Natural killer cell (primary cell): ENCODE data around the gene CHD2. TPM values are rescaled to one million over a fixed set of nuclear protein-coding genes. Genes with fewer than 3 reads are reported as not detected.

ENCODE experiments used
- ATAC-seq, 3 donors: fragments of 150-1000 bp in 2 of 3; fragments of 200-7000 bp in 1 of 3; cut with Tn5 transposase; 1 replicate in 1 of 3; 2 replicates in 2 of 3; pipeline ENCODE4 v1.10.0; 2021; ENCODE audit warnings: mild to moderate bottlenecking in 2 of 3, moderate library complexity in 2 of 3
- DNase-seq, 2 donors: peaks; one replicate each; pipeline versions ENCODE4 v3.0.0 to v3.0.0-alpha.2; 2013 to 2021; ENCODE audit warnings: mixed read lengths in 1 of 2
- H3K27ac ChIP-seq: one replicate; pipeline ENCODE4 v1.5.1; 2013; ENCODE audit warnings: mild to moderate bottlenecking, low read length
- H3K27me3 ChIP-seq: one replicate; pipeline ENCODE4 v1.6.1; 2013; ENCODE audit warnings: low read length; ENCODE audit not compliant: control insufficient read depth, insufficient read depth
- H3K36me3 ChIP-seq: one replicate; pipeline ENCODE4 v1.6.1; 2013; ENCODE audit warnings: low read length; ENCODE audit not compliant: control insufficient read depth, insufficient read depth
- H3K4me1 ChIP-seq: one replicate; pipeline ENCODE4 v1.6.1; 2013; ENCODE audit warnings: low read length; ENCODE audit not compliant: control insufficient read depth, insufficient read depth
- H3K4me3 ChIP-seq: one replicate; pipeline ENCODE4 v1.5.1; 2013; ENCODE audit warnings: low read length
- H3K9me3 ChIP-seq: one replicate; pipeline ENCODE4 v1.6.1; 2013; ENCODE audit warnings: low read length; ENCODE audit not compliant: control insufficient read depth, insufficient read depth
- H3K27ac Mint-ChIP-seq, 2 donors: one replicate each; pipeline ENCODE4 v1.8.0; 2022; ENCODE audit warnings: mild to moderate bottlenecking in 2 of 2, mixed read lengths in 2 of 2, moderate library complexity in 1 of 2
- H3K27me3 Mint-ChIP-seq, 2 donors: one replicate each; pipeline ENCODE4 v1.8.0; 2022; ENCODE audit warnings: low read depth in 2 of 2, mixed read lengths in 2 of 2
- H3K36me3 Mint-ChIP-seq: one replicate; pipeline ENCODE4 v1.8.0; 2022; ENCODE audit warnings: mixed read lengths
- H3K4me1 Mint-ChIP-seq, 2 donors: one replicate each; pipeline ENCODE4 v1.8.0; 2022; ENCODE audit warnings: mixed read lengths in 2 of 2
- H3K4me3 Mint-ChIP-seq: one replicate; pipeline ENCODE4 v1.8.0; 2022; ENCODE audit warnings: mild to moderate bottlenecking, moderate library complexity, mixed read lengths
- H3K9me3 Mint-ChIP-seq, 2 donors: one replicate each; pipeline ENCODE4 v1.8.0; 2022; ENCODE audit warnings: mixed read lengths in 2 of 2
- WGBS: methylation state at CpG from one replicate; pipeline ENCODE4 v1.1.7; 2013; ENCODE audit warnings: missing lambda C conversion rate; ENCODE audit not compliant: insufficient coverage; 5-methylcytosine and 5-hydroxymethylcytosine counted together
- intact Hi-C: fragments of 100-400 bp; cut with micrococcal nuclease; formaldehyde crosslinking; loops from one replicate; pipeline ENCODE4 v1.14.2; 2022
- total RNA-seq, 4 donors: library from RNA; stranded (reverse); fragments of 120-200 nt in 1 of 4; gene quantifications; one replicate each; pipeline versions ENCODE4 v1.2.3 to v1.2.4, GENCODE V29; 2013 to 2022
- TF ChIP-seq, protein P1 (sequence below): fragments of 200-600 bp; IDR thresholded peaks from one replicate; pipeline ENCODE4 v1.8.0; 2022; ENCODE audit warnings: antibody characterized with exemption

Gene CHD2
- total RNA-seq, 3 donors from 2014 or later (not counting 1 experiment from before 2014, with no cell fraction given) = 418 to 449 (median 441) TPM

DNA sequence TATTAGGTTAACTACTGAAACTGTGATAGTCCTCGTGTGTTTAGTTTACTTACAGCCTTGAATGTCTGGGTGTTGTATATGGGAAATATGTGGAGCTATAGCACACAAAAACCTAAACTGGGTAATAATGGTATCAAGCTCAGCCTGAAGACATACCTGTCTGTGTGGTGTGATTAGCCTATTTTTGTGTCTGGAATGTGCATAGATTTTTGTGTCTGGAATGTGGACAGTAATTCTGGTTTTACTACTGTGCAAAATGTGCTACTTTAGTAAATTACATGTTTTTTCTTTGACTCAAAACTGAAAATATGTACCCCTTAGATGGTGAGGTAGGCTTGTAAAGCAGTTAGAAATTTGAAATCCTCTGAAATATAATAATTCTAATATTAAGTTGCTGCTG lies 43.5 kb downstream of the CHD2 start:
- Histone ChIP-seq H3K36me3 (peaks cover 91% of the 10 kb centered on the region), H3K27me3 (no peaks in the 10 kb centered on the region), H3K27ac (no peak overlapping the region), H3K4me3 (no peak overlapping the region), H3K4me1 (no peaks in the 10 kb centered on the region), H3K9me3 (peaks cover under 1% of the 10 kb centered on the region)
- Mint-ChIP-seq H3K4me3 (no peak overlapping the region), H3K27me3 (no peaks in the 10 kb centered on the region), H3K36me3 (peaks cover 68% of the 10 kb centered on the region), H3K9me3 (peaks cover 0 to 9% of the 10 kb centered on the region in 2 donors), H3K27ac (peak overlapping the region; percentile 59 to 68), H3K4me1 (peaks cover 33 to 35% of the 10 kb centered on the region in 2 donors)
- DNase-seq = no peak
- intact Hi-C loops = no loop called here
- ATAC-seq = no peak
- TF ChIP-seq, protein P1, sequence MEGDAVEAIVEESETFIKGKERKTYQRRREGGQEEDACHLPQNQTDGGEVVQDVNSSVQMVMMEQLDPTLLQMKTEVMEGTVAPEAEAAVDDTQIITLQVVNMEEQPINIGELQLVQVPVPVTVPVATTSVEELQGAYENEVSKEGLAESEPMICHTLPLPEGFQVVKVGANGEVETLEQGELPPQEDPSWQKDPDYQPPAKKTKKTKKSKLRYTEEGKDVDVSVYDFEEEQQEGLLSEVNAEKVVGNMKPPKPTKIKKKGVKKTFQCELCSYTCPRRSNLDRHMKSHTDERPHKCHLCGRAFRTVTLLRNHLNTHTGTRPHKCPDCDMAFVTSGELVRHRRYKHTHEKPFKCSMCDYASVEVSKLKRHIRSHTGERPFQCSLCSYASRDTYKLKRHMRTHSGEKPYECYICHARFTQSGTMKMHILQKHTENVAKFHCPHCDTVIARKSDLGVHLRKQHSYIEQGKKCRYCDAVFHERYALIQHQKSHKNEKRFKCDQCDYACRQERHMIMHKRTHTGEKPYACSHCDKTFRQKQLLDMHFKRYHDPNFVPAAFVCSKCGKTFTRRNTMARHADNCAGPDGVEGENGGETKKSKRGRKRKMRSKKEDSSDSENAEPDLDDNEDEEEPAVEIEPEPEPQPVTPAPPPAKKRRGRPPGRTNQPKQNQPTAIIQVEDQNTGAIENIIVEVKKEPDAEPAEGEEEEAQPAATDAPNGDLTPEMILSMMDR = no peak
- WGBS = 82% methylated on average over 1 of the region's 1 CpG

DNA sequence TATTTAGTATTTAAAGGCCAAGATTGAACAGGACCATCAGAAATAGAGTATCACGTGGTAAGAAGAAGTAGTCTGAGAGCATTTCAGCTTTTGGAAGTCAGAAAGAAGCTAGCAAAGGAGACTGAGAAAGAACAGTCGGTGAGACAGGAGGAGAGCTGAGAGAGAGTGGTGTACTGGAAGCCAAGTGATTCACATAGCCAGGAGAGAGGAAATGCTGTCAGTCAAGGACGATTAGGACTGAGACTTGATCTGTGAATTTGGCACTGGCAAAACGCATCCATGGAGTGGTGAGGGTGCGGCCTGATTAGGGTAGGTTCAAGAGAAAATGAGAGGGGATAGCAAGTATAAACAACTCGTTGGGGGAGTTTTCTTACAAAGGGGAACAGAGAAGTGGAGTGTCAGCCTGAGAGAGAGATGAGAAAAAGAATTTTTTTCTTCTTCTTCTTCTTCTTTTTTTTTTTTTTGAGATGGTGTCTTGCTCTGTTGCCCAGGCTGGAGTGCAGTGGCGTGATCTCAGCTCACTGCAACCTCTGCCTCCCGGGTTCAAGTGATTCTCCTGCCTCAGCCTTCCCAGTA lies 44.9 kb downstream of the CHD2 start:
- H3K4me3 ChIP-seq = no peak overlapping the region
- DNase-seq (no peak), ATAC-seq (no peak)
- H3K27ac ChIP-seq = no peak overlapping the region
- Mint-ChIP-seq H3K27me3 (no peaks in the 10 kb centered on the region), H3K27ac (peak overlapping the region; percentile 59 to 68), H3K4me3 (no peak overlapping the region), H3K36me3 (peaks cover 72% of the 10 kb centered on the region), H3K9me3 (peaks cover 0 to 19% of the 10 kb centered on the region in 2 donors), H3K4me1 (peaks cover 27 to 35% of the 10 kb centered on the region in 2 donors)
- 96% methylated on average over 8 of the region's 8 CpGs for WGBS
- peaks cover 9% of the 10 kb centered on the region for H3K9me3 ChIP-seq
- TF ChIP-seq, protein P1 = no peak
- peaks cover 91% of the 10 kb centered on the region for H3K36me3 ChIP-seq
- intact Hi-C loops = no loop called here
- H3K27me3 ChIP-seq = no peaks in the 10 kb centered on the region
- H3K4me1 ChIP-seq = no peaks in the 10 kb centered on the region

DNA sequence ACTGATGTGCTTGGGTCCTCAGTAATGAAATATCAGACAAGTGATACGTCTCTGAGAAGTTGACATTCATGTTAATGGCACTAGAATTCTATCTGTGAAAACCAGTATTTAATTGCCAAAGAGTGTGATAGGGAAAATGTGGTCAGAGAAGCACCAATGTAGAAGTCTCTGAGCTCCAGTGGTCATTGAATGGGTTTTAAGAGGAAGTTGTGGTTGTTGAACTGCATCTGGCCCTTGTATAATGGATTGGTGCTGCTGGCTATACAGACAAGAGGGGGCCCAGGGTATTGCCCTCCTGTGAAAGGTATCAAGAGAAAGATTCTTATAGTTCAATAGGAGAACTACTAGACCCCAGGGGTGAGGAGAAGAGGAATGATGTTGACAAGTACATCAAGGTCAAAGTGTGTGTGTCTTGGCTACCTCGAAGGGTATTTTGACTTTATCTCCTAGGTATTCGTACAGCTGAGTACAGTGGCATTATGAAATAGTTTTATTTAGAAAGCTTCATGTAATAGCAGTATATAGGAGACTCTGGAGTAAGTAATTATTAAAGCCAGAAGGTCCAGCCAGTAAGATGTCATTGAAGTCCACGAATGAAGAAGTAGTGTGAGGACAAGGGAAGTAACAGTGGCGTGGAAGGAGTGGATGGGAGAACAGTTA lies 47.1 kb downstream of the CHD2 start:
- Histone ChIP-seq H3K27ac (no peak overlapping the region), H3K27me3 (no peaks in the 10 kb centered on the region), H3K4me1 (no peaks in the 10 kb centered on the region), H3K36me3 (peaks cover 96% of the 10 kb centered on the region), H3K4me3 (no peak overlapping the region), H3K9me3 (peaks cover 12% of the 10 kb centered on the region)
- TF ChIP-seq, protein P1 = no peak
- peaks cover 71% of the 10 kb centered on the region for H3K36me3 Mint-ChIP-seq
- peak overlapping the region; percentile 78 to 81 for H3K27ac Mint-ChIP-seq
- peaks cover 27 to 30% of the 10 kb centered on the region in 2 donors for H3K4me1 Mint-ChIP-seq
- peaks cover 0 to 19% of the 10 kb centered on the region in 2 donors for H3K9me3 Mint-ChIP-seq
- ATAC-seq = no peak
- no peak for DNase-seq
- intact Hi-C loops = no loop called here
- peak overlapping the region; percentile 40 for H3K4me3 Mint-ChIP-seq
- no peaks in the 10 kb centered on the region for H3K27me3 Mint-ChIP-seq
- 92% methylated on average over 5 of the region's 5 CpGs for WGBS
